CD14-positive monocyte (primary cell): ENCODE data around the gene SLC10A7. TPM values are rescaled to one million over a fixed set of nuclear protein-coding genes. Genes with fewer than 3 reads are reported as not detected.

ENCODE experiments used
- DNase-seq, 3 donors: peaks; one replicate each; pipeline ENCODE4 v3.0.0-alpha.2; 2011 to 2022
- H2AFZ ChIP-seq: 2 replicates; pipeline ENCODE4 v1.6.0; 2012; ENCODE audit warnings: mild to moderate bottlenecking, low read depth, low read length, inconsistent platforms; ENCODE audit not compliant: insufficient read depth, poor library complexity, severe bottlenecking
- H3K27ac ChIP-seq, 2 donors: 1 replicate in 1 of 2; 2 replicates in 1 of 2; pipeline ENCODE4 v1.5.1; 2012 to 2013; ENCODE audit warnings: low read length in 2 of 2, control low read depth in 1 of 2, inconsistent platforms in 1 of 2, low read depth in 1 of 2, mild to moderate bottlenecking in 1 of 2
- H3K27me3 ChIP-seq, 2 donors: one replicate each; pipeline versions ENCODE4 v1.6.0 to v1.6.1; 2011 to 2013; ENCODE audit warnings: low read length in 2 of 2; ENCODE audit not compliant: control insufficient read depth in 2 of 2, insufficient read depth in 2 of 2
- H3K36me3 ChIP-seq, 2 donors: replicated peaks in 1 of 2; 1 replicate in 1 of 2; 2 replicates in 1 of 2; pipeline versions ENCODE4 v1.5.1 to v1.6.1; 2012 to 2013; ENCODE audit warnings: low read length in 2 of 2, control low read depth in 1 of 2, inconsistent platforms in 1 of 2, mild to moderate bottlenecking in 1 of 2; ENCODE audit not compliant: insufficient read depth in 2 of 2, control insufficient read depth in 1 of 2
- H3K4me1 ChIP-seq, 2 donors: 1 replicate in 1 of 2; 2 replicates in 1 of 2; pipeline versions ENCODE4 v1.5.1 to v1.6.1; 2012 to 2013; ENCODE audit warnings: low read length in 2 of 2, control low read depth in 1 of 2, inconsistent platforms in 1 of 2, mild to moderate bottlenecking in 1 of 2, moderate library complexity in 1 of 2; ENCODE audit not compliant: insufficient read depth in 2 of 2, control insufficient read depth in 1 of 2
- H3K4me2 ChIP-seq: replicated peaks from 2 replicates; pipeline ENCODE3; 2012; ENCODE audit warnings: low read length, moderate library complexity, mild to moderate bottlenecking; ENCODE audit not compliant: poor library complexity, severe bottlenecking; ENCODE audit errors: extremely low read depth
- H3K4me3 ChIP-seq, 3 experiments: fragments of 200-600 bp in 1 of 3; sonication (generic) in 1 of 3; replicated peaks in 1 of 3; 1 replicate in 2 of 3; 2 replicates in 1 of 3; pipeline ENCODE4 v1.5.1; 2011 to 2013; ENCODE audit warnings: low read length in 3 of 3, mild to moderate bottlenecking in 3 of 3, control low read depth in 2 of 3, low read depth in 2 of 3, inconsistent platforms in 1 of 3, moderate library complexity in 1 of 3
- H3K79me2 ChIP-seq: 2 replicates; pipeline ENCODE4 v1.6.0; 2012; ENCODE audit warnings: mild to moderate bottlenecking, control low read depth, inconsistent platforms, low read length, moderate library complexity; ENCODE audit not compliant: insufficient read depth
- H3K9ac ChIP-seq: 2 replicates; pipeline ENCODE4 v1.6.0; 2017; ENCODE audit warnings: low read length, mild to moderate bottlenecking; ENCODE audit not compliant: insufficient read depth, poor library complexity, severe bottlenecking
- H3K9me3 ChIP-seq, 2 donors: replicated peaks in 1 of 2; 1 replicate in 1 of 2; 2 replicates in 1 of 2; pipeline versions ENCODE4 v1.5.1 to v1.6.1; 2012 to 2013; ENCODE audit warnings: low read length in 2 of 2, control low read depth in 1 of 2; ENCODE audit not compliant: control insufficient read depth in 1 of 2, insufficient read depth in 1 of 2
- H4K20me1 ChIP-seq: 2 replicates; pipeline ENCODE4 v1.6.0; 2012; ENCODE audit warnings: mild to moderate bottlenecking, low read length, control low read depth, moderate library complexity; ENCODE audit not compliant: insufficient read depth
- H3K27ac Mint-ChIP-seq, 7 donors: one replicate each; pipeline ENCODE4 v1.8.0; 2020; ENCODE audit warnings: mild to moderate bottlenecking in 7 of 7, mixed read lengths in 7 of 7, moderate library complexity in 6 of 7, inconsistent platforms in 2 of 7
- H3K27me3 Mint-ChIP-seq, 3 donors: one replicate each; pipeline ENCODE4 v1.8.0; 2021 to 2022; ENCODE audit warnings: low read depth in 3 of 3, mild to moderate bottlenecking in 3 of 3, mixed read lengths in 3 of 3, moderate library complexity in 3 of 3, inconsistent platforms in 1 of 3
- H3K36me3 Mint-ChIP-seq, 2 donors: one replicate each; pipeline ENCODE4 v1.8.0; 2020; ENCODE audit warnings: mixed read lengths in 2 of 2, inconsistent platforms in 1 of 2, mild to moderate bottlenecking in 1 of 2
- H3K4me1 Mint-ChIP-seq: one replicate; pipeline ENCODE4 v1.8.0; 2020; ENCODE audit warnings: mild to moderate bottlenecking, mixed read lengths
- H3K4me3 Mint-ChIP-seq, 2 donors: one replicate each; pipeline ENCODE4 v1.8.0; 2020; ENCODE audit warnings: mild to moderate bottlenecking in 2 of 2, mixed read lengths in 2 of 2, moderate library complexity in 1 of 2
- H3K9me3 Mint-ChIP-seq, 7 donors: one replicate each; pipeline ENCODE4 v1.8.0; 2020 to 2022; ENCODE audit warnings: mixed read lengths in 7 of 7, mild to moderate bottlenecking in 6 of 7, moderate library complexity in 6 of 7, inconsistent platforms in 2 of 7
- WGBS: methylation state at CpG from one replicate; pipeline ENCODE4 v1.1.5; 2013; ENCODE audit warnings: missing lambda C conversion rate; ENCODE audit not compliant: insufficient coverage; 5-methylcytosine and 5-hydroxymethylcytosine counted together
- intact Hi-C, 2 donors: fragments of 100-400 bp; cut with micrococcal nuclease; formaldehyde crosslinking; loops; one replicate each; pipeline versions ENCODE4 v1.15.0 to v1.15.1; 2023
- polyA plus RNA-seq, 3 donors: library from polyadenylated mRNA; depleted of rRNA in 1 of 3; unstranded in 2 of 3; stranded (reverse) in 1 of 3; fragments of 300-500 nt in 2 of 3; fragments of >200 nt in 1 of 3; fragmentation: Illumina TruSeq in 2 of 3; gene quantifications; 1 replicate in 2 of 3; 2 replicates in 1 of 3; pipeline ENCODE4 v1.2.3, GENCODE V29; 2012 to 2021
- TF ChIP-seq, protein P1 (sequence below): fragments of 200-600 bp; IDR thresholded peaks from one replicate; pipeline ENCODE4 v1.8.0; 2022; ENCODE audit warnings: antibody characterized with exemption, mild to moderate bottlenecking

Gene SLC10A7
- polyA plus RNA-seq, 3 donors: 6.6 to 8.3 (median 6.8) TPM

DNA sequence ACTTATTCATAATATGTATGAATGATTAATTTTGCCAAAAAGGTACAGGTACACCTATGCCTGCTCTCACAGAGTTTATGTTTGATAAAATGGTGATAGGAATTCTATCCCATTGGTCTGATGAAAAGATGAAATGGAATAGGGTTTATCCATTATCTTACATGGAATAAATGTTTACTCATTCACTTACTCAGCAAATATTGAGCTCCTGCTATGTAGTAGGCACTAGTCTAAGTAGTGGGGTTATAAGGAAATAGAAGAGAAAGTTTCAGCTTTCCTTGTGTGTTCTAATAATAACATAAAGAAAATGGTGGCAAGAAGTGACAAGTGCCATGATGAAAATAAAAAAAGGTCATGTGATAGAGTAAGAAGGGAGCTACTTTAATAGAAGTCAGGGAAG, 12.4 kb upstream of the SLC10A7 start:
- Mint-ChIP-seq H3K9me3 (peaks cover 5 to 24% (median 15%) of the 10 kb centered on the region in 7 donors), H3K27me3 (peaks cover 0 to 6% (median 5%) of the 10 kb centered on the region in 3 donors), H3K4me1 (no peaks in the 10 kb centered on the region)

DNA sequence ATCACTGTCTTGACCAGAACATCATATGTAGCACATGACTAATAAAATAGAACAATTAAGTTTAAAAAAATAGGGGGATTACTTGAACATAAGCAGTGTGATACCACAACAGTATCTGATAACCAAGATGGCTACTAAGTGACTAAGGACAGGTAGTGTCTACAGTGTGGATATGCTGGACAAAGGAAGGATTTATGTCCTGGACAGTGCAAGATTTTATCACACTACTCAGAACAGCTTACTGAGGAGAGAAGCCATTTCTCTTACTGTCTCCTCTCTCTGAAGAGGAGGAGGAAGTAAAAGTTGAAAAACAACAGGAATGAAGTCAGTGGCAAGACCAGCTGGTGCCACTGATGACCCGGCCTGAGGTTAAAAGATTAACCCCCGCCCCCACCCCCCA, 4.0 kb upstream of the SLC10A7 start:
- H3K9me3 Mint-ChIP-seq: peaks cover 0 to 17% (median 9%) of the 10 kb centered on the region in 7 donors
- no peaks in the 10 kb centered on the region for H3K36me3 Mint-ChIP-seq
- Histone ChIP-seq H4K20me1 (no peaks in the 10 kb centered on the region), H3K4me2 (no peak overlapping the region), H3K4me1 (peaks cover 7 to 17% of the 10 kb centered on the region in 2 donors), H3K9ac (no peak overlapping the region), H3K27ac (no peak overlapping the region), H2AFZ (no peak overlapping the region), H3K79me2 (peaks cover 11% of the 10 kb centered on the region), H3K36me3 (no peaks in the 10 kb centered on the region), H3K4me3 (no peak overlapping the region), H3K9me3 (peaks cover 0 to 4% of the 10 kb centered on the region in 2 donors), H3K27me3 (no peaks in the 10 kb centered on the region)
- H3K4me3 Mint-ChIP-seq: peak overlapping the region in 1 of 2 donors; percentile 31
- peaks cover 0 to 7% (median 3%) of the 10 kb centered on the region in 3 donors for H3K27me3 Mint-ChIP-seq
- intact Hi-C loops: no loop called here
- TF ChIP-seq, protein P1, sequence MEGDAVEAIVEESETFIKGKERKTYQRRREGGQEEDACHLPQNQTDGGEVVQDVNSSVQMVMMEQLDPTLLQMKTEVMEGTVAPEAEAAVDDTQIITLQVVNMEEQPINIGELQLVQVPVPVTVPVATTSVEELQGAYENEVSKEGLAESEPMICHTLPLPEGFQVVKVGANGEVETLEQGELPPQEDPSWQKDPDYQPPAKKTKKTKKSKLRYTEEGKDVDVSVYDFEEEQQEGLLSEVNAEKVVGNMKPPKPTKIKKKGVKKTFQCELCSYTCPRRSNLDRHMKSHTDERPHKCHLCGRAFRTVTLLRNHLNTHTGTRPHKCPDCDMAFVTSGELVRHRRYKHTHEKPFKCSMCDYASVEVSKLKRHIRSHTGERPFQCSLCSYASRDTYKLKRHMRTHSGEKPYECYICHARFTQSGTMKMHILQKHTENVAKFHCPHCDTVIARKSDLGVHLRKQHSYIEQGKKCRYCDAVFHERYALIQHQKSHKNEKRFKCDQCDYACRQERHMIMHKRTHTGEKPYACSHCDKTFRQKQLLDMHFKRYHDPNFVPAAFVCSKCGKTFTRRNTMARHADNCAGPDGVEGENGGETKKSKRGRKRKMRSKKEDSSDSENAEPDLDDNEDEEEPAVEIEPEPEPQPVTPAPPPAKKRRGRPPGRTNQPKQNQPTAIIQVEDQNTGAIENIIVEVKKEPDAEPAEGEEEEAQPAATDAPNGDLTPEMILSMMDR: no peak
- WGBS: no CpG with 5 or more reads among the region's 2 CpGs
- peaks cover 10% of the 10 kb centered on the region for H3K4me1 Mint-ChIP-seq
- no peak for DNase-seq
- H3K27ac Mint-ChIP-seq: no peak overlapping the region

More for the DNA sequence above, 12.4 kb upstream of the SLC10A7 start:
- Mint-ChIP-seq H3K4me3 (no peak overlapping the region), H3K36me3 (no peaks in the 10 kb centered on the region), H3K27ac (no peak overlapping the region)
- H3K27ac ChIP-seq: no peak overlapping the region
- no peak overlapping the region for H2AFZ ChIP-seq
- no peak overlapping the region for H3K4me3 ChIP-seq
- no peak overlapping the region for H3K9ac ChIP-seq
- H3K79me2 ChIP-seq: no peaks in the 10 kb centered on the region
- no peak for DNase-seq
- no peaks in the 10 kb centered on the region for H3K27me3 ChIP-seq
- no peak overlapping the region for H3K4me2 ChIP-seq
- H3K4me1 ChIP-seq: no peaks in the 10 kb centered on the region
- no peaks in the 10 kb centered on the region for H3K36me3 ChIP-seq
- intact Hi-C loops: no loop called here
- H3K9me3 ChIP-seq: peaks cover 0 to 4% of the 10 kb centered on the region in 2 donors
- TF ChIP-seq, protein P1: no peak
- H4K20me1 ChIP-seq: no peaks in the 10 kb centered on the region
